GM18867 (cell line): ENCODE data around the gene WNT3A.
"Not testable (repeated sequence)": the region's sequence is repeated elsewhere in the genome, so short reads cannot be mapped to it uniquely, and the experiment has no call there.

Experiments used
- ATAC-seq: cut with Tn5 transposase; IDR thresholded peaks from one replicate; pipeline ENCODE4 v1.9.1; 2021; ENCODE audit warnings: mild to moderate bottlenecking, moderate library complexity; ENCODE audit not compliant: unreplicated experiment

Gene WNT3A

GRCh38 chr1:228010921-228011320, 4.1 kb downstream of the WNT3A start:
- no peak for ATAC-seq

- no peak for ATAC-seq
Measured at GRCh38 chr1:228011721-228012311, 5.0 kb downstream of the WNT3A start.

DNA sequence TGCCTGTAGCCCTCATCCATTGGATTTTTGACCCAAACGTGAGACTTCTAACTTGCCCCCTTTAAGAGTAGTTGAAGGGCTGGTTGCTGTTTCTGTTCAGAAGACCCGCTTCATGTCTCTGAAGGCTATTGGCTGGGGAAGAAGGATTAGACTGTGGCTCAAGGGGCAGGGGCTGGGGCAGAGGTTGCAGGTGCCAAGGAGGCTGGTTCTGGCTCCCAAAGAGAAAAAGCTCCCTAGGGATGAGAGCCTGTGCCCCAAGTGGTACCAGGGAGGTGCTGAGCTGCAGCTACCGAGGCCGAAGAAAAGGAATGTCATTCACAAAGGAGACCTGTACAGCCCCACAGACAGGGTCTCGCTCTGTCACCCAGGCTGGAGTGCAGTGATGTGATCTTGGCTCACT, 5.8 kb downstream of the WNT3A start:
- ATAC-seq: no peak

GRCh38 chr1:228013131-228013934, 6.5 kb downstream of the WNT3A start:
- ATAC-seq: no peak

DNA sequence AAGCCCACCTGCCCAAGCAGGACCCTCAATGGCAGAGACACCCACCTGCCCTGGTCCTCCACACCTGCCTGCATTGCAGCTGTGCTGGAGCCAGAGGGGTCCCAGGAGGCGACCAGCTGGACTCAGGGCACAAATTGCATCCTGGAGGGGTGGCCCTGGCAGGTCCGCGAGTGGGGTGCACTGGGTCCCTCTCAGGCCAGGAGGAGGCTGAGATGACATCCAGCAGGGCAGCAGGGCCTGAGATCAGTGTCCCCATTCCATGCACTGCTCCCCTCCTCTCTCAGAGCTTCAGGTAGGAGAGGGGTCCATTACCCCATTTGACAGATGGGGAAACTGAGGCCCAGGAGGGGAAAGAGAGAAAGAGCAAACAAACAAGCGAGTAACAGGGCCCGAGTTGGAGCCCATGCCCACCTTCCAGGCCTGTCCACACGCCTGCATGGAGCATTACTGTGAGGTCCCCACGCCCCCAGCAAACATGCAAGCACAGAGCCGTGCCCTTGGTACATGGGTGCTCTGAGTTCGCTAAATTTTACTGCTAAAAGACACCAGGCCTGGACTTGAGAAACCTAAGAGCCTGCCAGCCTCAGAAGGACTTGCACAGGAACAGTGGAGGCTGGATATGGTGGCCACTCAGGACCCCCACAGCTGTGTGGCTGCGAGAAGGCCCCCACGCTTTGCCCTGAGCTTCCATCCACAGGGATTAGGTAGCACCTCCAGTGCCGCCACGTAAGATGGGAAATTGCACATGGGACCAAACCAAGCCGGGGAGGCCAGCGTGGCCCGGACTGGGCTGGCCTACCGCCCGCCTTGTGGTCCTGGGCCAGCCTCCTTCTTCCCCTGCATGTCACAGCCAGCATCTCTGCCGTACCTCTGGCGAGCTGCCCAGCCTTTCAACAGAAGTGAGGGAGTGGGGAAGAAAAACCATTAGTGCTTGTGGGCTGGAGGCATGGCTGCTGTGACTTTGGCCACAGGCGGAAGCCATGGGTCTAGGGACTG, 7.4 kb downstream of the WNT3A start:
- ATAC-seq: no peak

DNA sequence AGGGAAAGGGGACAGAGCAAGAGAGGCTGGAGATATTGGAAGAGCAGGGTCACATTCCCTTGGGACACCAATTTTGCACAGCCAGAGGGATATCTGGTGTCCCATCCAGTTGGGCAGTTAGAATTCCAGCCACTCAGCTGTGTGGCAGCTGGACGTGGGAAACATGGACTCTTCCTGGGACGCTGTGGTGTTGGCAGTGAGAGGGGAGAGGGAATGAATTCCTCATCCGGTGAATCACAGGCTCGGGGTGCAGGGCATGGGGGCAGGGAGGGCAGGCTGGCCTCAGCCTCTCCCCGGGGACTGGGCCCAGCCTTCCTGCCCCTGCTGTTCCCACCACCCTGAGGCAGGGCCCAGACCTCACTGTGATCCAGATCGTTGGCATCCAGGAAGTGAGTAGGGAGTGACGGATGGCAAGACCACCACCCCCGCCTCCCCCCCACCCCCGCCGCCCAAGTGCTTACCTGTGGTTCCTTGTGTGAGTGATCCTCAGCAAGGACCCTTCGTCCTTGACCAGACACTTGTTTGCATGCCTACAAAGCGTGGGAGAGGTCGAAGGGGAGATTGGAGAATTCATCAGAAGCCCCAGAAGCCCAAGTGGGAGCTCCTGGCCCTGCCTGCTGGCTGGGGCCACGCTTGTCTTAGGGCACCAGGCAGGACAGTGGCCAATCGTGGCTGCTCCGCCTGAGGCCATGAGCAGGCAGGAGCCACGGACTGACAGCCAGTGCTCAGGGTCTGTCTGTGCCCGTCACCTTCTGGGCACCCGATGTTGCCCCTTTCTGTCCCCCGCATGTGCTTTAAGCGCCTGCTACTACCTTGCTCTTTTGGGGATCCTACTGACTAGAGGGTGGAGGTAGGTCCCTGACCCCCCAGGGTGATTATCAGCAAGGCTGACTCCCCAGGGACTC, 8.7 kb downstream of the WNT3A start:
- ATAC-seq: no peak

- ATAC-seq: no peak
Measured at GRCh38 chr1:228016181-228016510, 9.3 kb downstream of the WNT3A start.

GRCh38 chr1:228016653-228017355, 10.0 kb downstream of the WNT3A start:
- ATAC-seq: no peak

GRCh38 chr1:228017356-228018124, 10.7 kb downstream of the WNT3A start:
- ATAC-seq: no peak

GRCh38 chr1:228018125-228018398, 11.3 kb downstream of the WNT3A start:
- no peak for ATAC-seq

DNA sequence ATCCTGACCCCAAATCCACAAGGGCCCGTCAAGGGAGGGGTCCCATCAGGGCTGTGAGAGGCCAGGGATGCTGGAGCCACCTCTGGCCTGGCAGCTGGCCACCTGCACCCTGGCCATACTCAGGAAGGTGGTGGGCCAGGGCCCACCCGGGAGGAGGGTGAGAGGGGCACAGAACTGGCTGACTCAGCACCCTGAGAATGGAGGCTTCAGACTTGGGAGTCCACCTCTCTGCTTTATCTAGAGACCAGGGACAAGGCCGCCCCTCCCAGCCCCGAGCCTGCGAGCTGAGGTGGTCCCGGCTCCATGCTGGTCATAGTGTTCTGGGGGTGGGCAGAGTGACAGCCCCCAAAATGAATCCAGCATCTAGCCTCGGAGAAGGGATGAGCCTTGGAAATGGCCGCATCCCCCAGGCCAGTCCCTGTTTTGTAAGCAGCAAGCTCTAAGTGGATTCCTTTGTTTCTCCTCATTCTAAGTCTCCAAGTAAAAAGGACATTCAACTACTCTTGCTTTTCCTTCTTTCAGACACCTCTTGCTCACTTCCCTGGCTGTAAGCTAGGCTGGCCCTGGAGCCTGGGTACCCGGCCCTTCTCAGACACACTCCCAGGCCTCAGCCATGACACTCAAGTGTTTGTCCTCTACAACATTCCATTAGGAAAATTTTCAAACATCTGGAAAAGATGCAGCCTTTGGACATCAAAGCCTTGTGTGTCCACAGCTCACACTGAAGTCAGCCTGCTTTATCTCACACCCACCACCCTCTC, 12.3 kb downstream of the WNT3A start:
- no peak for ATAC-seq

GRCh38 chr1:228019722-228020083, 12.9 kb downstream of the WNT3A start:
- not testable (repeated sequence) for ATAC-seq

DNA sequence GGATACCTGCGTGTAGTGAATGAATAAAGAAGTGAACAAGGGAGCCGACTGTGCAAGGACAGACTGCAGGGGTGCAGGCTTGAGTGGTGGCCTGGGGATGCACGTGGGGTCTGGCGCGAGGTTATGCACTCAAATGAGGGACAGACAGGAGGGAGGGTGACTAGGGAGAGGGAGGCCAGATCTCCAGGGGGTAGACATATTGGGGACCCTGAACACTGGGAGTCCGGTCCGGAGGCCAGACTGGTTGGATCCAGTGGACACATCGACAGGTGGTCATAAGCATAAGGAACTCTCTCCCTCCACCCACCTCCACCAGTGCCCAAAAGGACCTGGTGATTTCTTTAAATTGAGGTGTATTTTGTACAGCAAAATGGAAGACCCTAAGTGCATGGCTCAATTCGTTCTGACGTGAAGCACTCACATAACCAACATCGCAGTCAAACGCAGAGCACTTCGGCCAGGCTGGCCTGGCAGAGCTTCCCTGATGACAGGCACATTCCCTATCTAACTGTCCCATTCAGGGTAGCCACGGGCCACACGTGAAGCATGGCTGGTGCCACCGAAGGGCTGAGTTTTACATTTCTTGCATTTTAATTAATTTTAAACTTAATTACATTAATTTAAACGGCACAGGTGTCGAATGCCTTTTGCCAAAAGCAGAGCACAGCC, 14.0 kb downstream of the WNT3A start:
- ATAC-seq: no peak

- ATAC-seq: no peak
Measured at GRCh38 chr1:228021355-228022030, 14.7 kb downstream of the WNT3A start.

DNA sequence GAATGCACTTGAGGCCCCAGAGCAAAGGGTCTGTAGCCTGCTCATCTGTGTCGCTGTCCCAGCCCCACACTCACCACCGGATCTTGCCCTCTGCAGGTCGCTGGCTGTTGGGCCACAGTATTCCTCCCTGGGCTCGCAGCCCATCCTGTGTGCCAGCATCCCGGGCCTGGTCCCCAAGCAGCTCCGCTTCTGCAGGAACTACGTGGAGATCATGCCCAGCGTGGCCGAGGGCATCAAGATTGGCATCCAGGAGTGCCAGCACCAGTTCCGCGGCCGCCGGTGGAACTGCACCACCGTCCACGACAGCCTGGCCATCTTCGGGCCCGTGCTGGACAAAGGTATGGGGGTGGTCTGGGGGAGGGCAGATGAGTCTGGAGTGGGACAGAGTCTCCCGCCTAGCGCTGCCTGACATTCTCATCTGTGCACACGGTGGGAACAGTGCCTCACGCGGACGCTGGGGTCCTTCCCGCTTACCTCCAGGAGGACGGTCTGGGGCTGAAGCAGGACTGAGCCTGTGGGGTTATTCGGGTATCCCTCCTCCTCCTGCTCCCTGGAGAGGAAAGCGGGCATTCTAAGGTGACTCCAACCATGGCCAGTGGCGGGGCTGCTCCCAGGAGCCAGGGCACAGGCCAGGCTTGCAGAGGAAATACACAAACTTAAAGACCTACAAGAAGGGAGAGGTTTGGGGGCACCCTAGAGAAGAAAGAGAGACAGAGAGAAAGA, 15.9 kb downstream of the WNT3A start:
- ATAC-seq: no peak

DNA sequence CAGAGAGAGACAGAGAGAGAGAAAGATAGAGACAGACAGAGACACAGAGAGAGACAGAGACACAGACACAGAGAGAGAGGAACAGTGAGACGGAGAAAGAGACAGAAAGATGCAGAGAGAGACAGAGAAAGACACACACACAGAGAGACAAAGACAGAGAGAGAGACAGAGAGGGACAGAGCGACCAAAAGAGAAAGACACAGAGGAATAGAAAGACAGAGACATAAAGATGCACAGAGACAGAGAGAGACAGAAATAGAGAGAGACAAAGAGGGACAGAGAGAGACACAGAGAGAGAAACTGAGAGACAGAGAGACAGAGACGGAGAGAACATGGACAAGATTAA, 16.5 kb downstream of the WNT3A start:
- ATAC-seq: no peak

DNA sequence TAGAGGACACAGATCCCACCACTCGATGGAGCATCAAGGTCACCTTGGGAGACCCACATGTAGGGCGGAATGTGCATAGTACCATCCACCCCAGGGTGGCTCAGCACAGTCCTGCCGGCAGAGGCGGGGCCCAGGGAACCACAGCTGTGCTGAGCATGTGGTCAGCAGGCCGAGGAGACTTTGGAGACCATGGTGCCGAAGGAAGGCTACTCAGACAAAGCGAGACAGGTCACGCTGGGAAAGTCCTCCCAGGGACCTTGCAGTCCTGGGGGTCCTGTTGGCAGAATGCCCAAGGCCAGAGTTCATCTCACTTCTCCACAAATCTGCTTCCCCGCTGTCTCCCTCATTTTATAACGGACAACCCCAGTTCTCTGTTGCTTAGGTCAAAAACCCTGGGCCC, 22.5 kb downstream of the WNT3A start:
- ATAC-seq: no peak
